Limb (tissue), 2 donors: Measurements from ENCODE around the gene INTS2.
"Not testable (repeated sequence)": the region's sequence is repeated elsewhere in the genome, so short reads cannot be mapped to it uniquely, and the experiment has no call there.

ENCODE experiments used
- DNase-seq, 2 donors: peaks; one replicate each; pipeline ENCODE4 v3.0.0-alpha.2; 2016; ENCODE audit errors: extremely low spot score in 2 of 2

Gene INTS2

GRCh38 chr17:61894310-61894709, 33.5 kb downstream of the INTS2 start:
- DNase-seq = not testable (repeated sequence)

DNA sequence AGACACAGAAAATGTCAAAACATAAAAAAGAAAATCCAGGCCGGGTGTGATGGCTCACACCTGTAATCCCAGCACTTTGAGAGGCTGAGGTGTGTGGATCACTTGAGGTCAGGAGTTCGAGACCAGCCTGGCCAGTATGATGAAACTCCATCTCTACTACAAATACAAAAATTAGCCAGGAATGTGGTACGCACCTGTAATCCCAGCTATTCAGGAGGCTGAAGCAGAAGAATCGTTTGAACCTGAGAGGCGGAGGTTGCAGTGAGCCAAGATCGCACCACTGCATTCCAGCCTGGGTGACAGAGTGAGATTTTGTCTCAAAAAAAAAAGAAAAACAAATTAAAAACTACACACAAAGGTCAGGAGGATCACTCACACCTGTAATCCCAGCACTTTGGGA, 40.0 kb downstream of the INTS2 start:
- DNase-seq = not testable (repeated sequence)

DNA sequence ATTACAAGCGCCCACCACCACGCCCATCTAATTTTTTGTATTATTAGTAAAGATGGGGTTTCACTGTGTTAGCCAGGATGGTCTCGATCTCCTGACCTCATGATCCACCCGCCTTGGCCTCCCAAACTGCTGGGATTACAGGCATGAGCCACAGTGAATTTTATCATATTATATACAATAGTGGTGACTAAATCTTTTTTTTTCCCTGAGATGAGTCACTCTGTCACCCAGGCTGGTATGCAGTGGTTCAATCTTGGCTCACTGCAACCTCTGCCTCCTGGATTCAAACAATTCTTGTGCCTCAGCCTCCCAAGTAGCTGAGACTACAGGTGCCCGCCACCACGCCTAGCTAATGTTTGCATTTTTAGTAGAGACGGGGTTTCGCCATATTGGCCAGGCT, 41.9 kb downstream of the INTS2 start:
- not testable (repeated sequence) for DNase-seq

DNA sequence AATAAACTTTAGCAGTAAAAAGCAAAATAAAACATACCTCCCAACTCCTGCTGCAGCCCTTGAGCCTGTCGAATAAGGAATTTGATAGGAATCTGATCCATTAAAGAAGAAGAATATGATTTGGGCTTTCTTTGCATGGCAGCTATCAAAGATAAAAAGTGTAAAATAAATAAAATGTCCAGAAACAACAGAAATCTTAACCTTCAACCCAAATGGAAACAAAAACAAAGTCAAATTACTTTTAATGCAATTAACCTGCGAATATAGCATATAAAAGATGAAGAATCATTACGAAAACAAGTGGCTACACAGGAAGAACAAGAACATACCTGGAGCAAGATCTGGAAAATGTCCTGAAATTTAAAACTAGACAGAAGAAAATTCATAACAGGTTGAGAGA, 42.9 kb downstream of the INTS2 start:
- DNase-seq = no peak

GRCh38 chr17:61880589-61881102, 47.1 kb downstream of the INTS2 start:
- no peak for DNase-seq

- no peak for DNase-seq
Measured at GRCh38 chr17:61878984-61879612, 48.7 kb downstream of the INTS2 start.

GRCh38 chr17:61878520-61878919, 49.3 kb downstream of the INTS2 start:
- no peak for DNase-seq

DNA sequence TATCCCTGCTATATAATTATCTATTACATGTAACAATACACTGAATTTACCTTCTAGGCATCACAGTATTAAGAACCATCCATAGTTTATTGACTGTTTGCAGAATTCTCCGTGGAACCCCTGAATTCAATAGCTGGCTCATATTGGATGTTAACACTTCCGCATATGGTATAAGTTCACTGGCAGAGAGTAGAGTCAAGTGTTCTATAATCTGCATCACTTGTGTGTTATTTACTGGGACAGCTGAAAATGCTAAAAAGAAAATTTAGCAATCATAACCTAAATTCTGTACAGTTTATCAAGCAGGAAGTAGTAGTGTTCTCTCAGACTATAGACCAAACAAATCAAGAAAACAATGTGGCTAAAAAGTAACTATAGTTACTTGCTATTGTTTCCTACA, 49.9 kb downstream of the INTS2 start:
- DNase-seq = no peak

- no peak for DNase-seq
Measured at GRCh38 chr17:61875804-61876203, 52.0 kb downstream of the INTS2 start.

DNA sequence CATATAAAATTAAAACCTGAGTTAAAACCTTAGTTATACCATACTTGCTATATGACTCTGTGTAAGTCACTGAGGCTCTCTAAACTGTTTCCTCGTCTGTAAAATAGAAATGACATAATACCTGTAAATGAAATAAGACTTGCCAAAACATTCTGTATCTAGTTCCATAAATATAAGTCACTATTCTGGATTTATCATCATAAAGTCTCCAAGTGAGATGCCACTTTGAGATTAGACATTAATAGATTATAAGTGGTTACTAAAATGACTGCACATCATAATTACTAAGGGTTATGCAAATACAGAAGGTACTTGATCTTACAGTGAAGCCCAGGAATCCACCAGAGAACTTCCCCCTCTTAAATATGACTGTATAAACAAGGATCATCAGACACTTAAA, 52.5 kb downstream of the INTS2 start:
- no peak for DNase-seq

- no peak for DNase-seq
Measured at GRCh38 chr17:61874075-61874474, 53.7 kb downstream of the INTS2 start.

GRCh38 chr17:61872099-61872498, 55.7 kb downstream of the INTS2 start:
- no peak for DNase-seq

DNA sequence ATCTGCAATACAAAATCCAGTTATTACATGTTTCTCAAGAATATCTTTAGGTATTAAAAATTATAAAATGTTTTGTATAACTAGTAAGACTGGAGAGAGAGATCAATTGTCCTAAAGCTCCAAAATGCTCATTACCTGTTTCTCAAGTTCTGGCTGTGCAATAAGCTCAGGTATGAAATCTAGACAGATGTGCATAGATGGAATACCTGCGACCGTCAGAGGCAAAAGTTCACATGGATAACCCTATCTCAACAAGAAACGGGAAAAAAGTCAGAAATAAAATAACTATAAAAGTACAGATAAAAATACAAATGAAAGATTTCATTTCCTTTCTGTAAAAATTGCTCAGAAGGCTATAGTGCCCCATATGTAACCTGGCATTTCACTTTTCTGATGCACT, 58.6 kb downstream of the INTS2 start:
- DNase-seq = no peak

DNA sequence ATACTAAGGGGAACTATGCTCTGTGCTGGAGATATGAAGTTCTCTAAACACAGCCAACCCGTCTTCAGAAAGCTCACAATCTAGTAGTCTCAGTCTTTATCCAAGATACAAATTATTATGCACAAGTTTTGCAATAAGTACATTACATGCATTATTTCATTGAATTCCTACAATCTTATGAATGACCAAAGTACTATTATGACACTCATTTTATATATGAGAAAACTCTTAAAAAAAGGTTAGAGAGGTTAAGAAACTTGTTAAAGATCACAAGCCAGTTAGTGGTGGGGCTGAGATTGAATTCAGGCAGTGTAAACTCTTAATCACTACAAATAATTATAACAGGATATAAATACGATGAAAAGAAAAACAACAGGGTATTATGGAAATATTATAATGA, 59.7 kb downstream of the INTS2 start:
- no peak for DNase-seq

DNA sequence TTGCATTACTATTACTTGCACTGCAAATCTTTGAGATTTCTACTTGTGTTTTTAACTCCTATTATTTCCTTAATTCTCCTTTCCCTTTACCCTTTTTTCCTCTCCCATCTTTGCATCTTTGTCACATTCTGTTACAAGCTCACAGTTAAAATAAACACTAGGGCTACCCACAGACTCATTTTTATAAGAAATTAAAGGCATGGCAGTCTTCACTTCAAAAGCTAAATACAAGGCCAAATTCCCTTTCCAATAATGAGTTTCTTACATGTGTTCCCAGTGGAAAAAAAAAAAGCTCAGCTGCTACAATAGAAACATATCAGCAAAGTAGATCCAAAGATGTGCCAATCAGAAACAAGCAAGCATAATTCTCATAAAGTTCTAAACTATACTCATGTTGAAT, 60.7 kb downstream of the INTS2 start:
- DNase-seq = no peak

GRCh38 chr17:61863801-61864126, 64.0 kb downstream of the INTS2 start:
- no peak for DNase-seq

DNA sequence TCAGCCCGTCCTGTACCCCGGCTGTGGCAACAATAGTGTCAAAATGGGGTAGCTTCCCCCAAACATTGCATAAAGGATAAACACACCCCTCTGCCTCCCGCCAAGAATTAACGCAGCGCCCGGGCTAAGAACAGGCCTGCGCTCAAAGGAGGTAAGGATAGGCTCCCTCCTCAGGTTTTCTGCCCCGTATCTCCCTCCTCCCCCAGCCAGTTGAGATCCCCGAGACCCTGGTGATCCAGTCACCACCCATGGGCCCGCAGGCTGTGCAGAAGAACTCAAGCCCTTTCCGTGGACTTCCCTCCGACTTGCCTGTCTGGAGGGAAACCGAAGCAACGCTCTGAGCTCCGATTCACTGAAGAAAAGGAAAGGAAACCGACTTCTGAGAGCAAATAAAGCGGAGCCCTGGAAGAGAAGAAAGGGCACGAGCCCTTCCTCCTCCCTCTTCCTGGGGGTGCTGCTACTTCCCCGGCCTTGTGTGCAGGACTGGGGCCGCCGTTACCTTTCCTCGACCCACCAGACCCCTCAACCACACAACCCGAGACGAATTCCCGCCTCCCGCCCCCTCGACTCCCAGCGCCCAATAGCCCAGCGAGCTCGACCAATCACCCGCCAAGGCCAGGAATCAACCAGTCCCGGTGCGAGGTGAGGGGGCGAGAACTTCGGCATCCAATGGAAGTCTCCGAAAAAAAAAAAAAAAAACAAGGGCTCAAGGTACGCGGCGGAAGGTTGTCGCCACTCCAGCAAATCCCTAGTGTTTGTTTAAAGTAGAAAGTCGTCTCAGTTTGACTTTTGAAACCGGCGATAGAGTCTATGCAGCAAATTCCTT, 64.6 kb downstream of the INTS2 start, which contains the start of gene BRIP1:
Gene BRIP1 (minus strand): TSS at position 554 of the 826 bp plus-strand sequence. CDS start 1,989 bp downstream, outside the sequence.
- DNase-seq = peak; percentile 93 to 95

DNA sequence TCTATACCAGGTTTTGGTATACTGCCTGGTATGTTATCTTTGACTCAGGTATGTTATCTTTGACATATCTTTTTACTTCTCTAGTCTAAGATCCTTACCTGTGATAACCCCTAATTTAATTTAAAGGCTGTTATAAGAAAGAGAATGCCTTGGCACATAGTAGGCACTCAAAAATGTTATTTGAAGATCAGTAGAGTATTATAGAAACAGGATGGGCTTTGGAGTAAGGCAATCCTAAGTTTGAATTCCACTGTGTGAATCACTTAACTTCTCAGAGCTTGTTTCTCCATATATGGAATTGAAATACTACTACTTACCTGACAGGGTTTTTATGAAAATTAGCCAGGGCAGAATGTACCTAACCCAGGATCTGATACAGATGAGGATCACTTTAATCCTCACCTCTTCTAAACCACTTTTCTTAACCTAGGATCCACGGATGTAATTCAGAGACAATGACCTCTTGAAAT, 65.6 kb downstream of the INTS2 start:
- no peak for DNase-seq

GRCh38 chr17:61860397-61860796, 67.4 kb downstream of the INTS2 start:
- DNase-seq = not testable (repeated sequence)

DNA sequence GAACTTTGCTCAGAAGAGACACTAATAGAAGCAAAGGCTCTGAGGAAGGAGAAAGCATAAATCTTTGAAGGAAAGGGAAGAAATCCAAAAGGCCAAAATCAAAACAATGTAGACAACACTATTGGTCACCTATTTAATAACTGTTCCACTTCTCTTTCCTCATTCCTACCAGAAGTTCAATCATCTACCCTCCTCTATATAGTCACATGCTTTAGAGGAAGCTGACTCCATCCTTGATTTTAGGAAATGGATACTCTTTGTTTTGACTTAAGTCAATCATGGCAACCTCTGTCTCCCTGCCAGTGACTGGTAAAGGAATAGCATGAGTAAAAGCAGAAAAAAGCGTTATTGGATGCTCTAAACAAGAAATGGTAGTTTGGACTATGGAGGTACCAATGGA, 71.7 kb downstream of the INTS2 start:
- DNase-seq = no peak

DNA sequence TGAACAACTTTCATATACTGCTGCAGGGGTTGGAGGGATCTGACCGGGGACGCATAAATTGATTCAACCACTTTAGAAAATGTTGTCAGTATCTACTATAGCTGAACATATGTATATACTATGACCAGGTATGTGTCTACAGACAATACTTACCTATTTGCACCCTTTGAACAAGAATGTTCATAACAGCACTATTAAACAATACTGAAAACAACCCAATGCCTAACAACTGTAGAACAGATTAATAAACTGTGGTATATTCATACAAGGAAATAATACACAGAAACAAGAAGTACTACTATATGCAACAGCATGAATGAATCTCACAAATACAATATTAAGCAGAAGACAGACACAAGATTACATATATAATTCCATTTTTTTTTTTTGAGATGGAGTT, 74.9 kb downstream of the INTS2 start:
- no peak for DNase-seq

DNA sequence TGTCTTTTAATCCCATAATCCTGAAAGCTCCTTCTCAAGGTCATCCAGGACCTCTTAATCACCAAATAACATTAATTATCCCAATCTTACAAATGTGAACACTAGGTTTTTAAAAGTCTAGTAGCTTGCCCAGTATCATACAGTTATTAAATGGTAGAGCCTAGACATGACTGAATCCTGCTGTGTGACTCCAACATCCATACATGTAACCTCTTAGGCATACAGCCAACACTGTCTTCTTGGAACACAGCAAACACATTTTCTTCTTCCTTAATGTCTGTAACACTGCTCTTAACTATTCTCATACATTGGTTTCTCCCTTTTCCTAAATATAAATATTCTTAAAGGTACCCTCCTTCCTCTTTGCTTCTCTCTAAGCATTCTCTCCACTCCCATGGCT, 78.1 kb downstream of the INTS2 start:
- DNase-seq = no peak

GRCh38 chr17:61848896-61849295, 78.9 kb downstream of the INTS2 start:
- DNase-seq = no peak
